ENCODE results near the gene TMEM163. TPM values are rescaled to one million over a fixed set of nuclear protein-coding genes. Genes with fewer than 3 reads are reported as not detected.
A peak's percentile ranks its signal among the peaks of the same experiment; 100 is the strongest.

Gene TMEM163
- total and polyA plus RNA-seq, 2 of the 13 experiments (the other 11 are each of a cell fraction or from before 2014, with no cell fraction given): 0.05 TPM; not detected in 1

DNA sequence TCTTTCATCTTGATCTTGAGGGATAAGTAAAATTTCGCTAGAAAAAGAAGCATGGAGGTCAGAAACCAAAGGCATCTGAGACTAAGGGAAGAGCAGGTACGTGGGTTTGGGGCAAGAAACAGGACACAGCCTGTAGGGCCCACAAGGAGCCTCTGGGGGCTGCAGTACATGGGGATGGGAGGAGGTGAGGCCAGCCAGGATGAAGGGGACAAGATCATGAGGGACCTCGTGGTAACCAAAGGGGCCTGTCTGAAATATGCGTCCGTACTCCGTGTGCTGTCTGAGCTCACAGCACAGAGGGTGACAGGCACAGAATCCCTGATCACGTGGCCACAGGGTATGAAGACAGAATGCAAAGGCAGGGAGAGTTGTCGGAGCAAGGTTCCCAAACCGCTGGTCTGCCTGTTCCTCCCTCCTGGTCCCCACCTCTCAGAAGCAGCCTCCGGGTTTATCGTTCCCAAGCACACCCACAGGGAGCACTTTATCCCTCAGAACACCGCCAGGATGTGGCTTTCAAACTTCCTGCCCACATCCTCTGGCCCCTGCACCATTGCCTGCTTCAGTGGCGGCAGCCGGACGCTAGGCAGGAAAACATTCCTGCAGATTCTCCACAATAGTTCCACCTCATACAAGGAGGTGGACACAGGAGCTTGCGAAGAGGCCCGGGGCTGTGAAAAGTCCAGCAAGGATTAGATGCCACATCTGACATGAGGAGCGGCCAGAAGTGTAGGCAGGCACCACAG is 12.0 kb downstream of the TMEM163 start (continued):
- TF ChIP-seq, protein P1, sequence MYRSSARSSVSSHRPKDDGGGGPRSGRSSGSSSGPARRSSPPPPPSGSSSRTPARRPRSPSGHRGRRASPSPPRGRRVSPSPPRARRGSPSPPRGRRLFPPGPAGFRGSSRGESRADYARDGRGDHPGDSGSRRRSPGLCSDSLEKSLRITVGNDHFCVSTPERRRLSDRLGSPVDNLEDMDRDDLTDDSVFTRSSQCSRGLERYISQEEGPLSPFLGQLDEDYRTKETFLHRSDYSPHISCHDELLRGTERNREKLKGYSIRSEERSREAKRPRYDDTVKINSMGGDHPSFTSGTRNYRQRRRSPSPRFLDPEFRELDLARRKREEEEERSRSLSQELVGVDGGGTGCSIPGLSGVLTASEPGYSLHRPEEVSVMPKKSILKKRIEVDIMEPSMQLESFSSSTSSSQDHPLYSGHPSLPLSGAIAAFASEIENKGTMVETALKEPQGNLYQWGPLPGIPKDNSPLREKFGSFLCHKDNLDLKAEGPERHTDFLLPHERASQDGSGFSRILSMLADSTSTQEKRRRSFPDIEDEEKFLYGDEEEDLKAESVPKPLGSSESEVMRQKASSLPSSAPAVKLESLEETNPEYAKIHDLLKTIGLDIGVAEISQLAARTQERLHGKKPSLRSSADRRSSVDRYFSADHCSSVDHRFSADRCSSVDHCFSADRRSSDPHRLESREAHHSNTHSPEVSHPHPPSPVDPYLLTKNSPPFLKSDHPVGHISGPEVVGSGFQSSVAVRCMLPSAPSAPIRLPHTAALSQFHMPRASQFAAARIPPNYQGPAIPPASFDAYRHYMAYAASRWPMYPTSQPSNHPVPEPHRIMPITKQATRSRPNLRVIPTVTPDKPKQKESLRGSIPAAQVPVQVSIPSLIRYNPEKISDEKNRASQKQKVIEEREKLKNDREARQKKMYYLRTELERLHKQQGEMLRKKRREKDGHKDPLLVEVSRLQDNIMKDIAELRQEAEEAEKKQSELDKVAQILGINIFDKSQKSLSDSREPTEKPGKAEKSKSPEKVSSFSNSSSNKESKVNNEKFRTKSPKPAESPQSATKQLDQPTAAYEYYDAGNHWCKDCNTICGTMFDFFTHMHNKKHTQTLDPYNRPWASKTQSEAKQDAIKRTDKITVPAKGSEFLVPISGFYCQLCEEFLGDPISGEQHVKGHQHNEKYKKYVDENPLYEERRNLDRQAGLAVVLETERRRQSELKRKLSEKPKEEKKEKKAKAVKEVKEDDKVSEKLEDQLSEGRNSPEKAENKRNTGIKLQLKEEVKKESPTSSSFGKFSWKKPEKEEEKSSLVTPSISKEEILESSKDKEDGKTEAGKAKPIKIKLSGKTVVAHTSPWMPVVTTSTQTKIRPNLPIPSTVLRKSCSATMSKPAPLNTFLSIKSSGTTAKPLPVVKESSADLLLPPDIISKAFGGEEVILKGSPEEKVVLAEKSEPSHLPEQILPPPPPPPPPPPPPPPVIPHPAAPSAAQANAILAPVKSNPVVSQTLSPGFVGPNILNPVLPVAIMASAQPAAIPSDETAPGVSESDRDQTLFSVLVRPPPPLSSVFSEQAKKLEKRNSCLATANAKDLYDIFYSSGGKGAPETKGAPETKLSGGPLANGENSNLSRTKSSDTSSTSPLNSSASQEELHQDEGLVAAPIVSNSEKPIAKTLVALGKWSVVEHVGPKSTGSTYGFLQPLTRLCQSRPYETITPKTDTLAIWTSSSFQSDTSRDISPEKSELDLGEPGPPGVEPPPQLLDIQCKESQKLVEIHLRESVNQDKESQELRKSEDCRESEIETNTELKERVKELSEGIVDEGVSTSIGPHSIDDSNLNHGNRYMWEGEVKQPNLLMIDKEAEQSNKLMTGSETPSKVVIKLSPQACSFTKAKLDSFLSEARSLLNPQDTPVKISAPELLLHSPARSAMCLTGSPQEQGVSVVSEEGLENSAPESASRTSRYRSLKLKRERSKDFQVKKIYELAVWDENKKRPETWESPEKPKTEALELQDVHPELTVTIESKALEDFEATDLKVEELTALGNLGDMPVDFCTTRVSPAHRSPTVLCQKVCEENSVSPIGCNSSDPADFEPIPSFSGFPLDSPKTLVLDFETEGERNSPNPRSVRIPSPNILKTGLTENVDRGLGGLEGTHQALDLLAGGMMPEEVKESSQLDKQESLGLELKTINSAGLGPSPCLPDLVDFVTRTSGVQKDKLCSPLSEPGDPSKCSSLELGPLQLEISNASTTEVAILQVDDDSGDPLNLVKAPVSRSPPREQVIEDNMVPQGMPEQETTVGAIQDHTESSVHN (CRISPR knock-in tag; IDR thresholded peaks at IDR 0.05): no peak
- no peak for TF ChIP-seq MZF1 (CRISPR knock-in tag; IDR thresholded peaks at IDR 0.05; ENCODE audit: borderline replicate concordance)
- TF ChIP-seq, protein P2, sequence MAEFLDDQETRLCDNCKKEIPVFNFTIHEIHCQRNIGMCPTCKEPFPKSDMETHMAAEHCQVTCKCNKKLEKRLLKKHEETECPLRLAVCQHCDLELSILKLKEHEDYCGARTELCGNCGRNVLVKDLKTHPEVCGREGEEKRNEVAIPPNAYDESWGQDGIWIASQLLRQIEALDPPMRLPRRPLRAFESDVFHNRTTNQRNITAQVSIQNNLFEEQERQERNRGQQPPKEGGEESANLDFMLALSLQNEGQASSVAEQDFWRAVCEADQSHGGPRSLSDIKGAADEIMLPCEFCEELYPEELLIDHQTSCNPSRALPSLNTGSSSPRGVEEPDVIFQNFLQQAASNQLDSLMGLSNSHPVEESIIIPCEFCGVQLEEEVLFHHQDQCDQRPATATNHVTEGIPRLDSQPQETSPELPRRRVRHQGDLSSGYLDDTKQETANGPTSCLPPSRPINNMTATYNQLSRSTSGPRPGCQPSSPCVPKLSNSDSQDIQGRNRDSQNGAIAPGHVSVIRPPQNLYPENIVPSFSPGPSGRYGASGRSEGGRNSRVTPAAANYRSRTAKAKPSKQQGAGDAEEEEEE (CRISPR knock-in tag; IDR thresholded peaks at IDR 0.05; ENCODE audit: borderline replicate concordance): no peak
- TF ChIP-seq ZNF773 (CRISPR knock-in tag; IDR thresholded peaks at IDR 0.05; ENCODE audit: borderline replicate concordance): no peak
- TF ChIP-seq ZNF253 (CRISPR knock-in tag; IDR thresholded peaks at IDR 0.05; ENCODE audit: borderline replicate concordance): no peak
- TF ChIP-seq SALL1 (CRISPR knock-in tag; IDR thresholded peaks at IDR 0.05): 0 out of 2 replicates have a peak, but pooled peaks have one; percentile 24
- no peak for TF ChIP-seq ZNF737 (CRISPR knock-in tag; IDR thresholded peaks at IDR 0.05; ENCODE audit: borderline replicate concordance)
- TF ChIP-seq ARID2 (CRISPR knock-in tag; IDR thresholded peaks at IDR 0.05; ENCODE audit: borderline replicate concordance): no peak
- no peak for TF ChIP-seq MAFG (CRISPR knock-in tag; IDR thresholded peaks at IDR 0.05)
- TF ChIP-seq RAD51 (IDR thresholded peaks at IDR 0.05; ENCODE audit: borderline replicate concordance): peak; percentile 15; the same call in 1 of the 2 replicates
- TF ChIP-seq, protein P3, sequence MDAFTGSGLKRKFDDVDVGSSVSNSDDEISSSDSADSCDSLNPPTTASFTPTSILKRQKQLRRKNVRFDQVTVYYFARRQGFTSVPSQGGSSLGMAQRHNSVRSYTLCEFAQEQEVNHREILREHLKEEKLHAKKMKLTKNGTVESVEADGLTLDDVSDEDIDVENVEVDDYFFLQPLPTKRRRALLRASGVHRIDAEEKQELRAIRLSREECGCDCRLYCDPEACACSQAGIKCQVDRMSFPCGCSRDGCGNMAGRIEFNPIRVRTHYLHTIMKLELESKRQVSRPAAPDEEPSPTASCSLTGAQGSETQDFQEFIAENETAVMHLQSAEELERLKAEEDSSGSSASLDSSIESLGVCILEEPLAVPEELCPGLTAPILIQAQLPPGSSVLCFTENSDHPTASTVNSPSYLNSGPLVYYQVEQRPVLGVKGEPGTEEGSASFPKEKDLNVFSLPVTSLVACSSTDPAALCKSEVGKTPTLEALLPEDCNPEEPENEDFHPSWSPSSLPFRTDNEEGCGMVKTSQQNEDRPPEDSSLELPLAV (CRISPR knock-in tag; conservative IDR thresholded peaks at IDR 0.05; ENCODE audit: low read depth): no peak

Measured in HepG2 (cell line).